Psoas muscle (tissue), 8 donors: ENCODE measurements around the gene TP53I11. TPM values are rescaled to one million over a fixed set of nuclear protein-coding genes. Genes with fewer than 3 reads are reported as not detected.

ENCODE experiments used
- ATAC-seq, 4 donors: fragments of 200-7000 bp; cut with Tn5 transposase; one replicate each; pipeline ENCODE4 v1.9.1; 2020; ENCODE audit warnings: moderate library complexity in 3 of 4, mild to moderate bottlenecking in 2 of 4
- DNase-seq, 2 donors: peaks; one replicate each; pipeline ENCODE4 v3.0.0-alpha.2; 2020
- H3K27ac ChIP-seq: fragments of 200-600 bp; one replicate; pipeline ENCODE4 v1.8.0; 2022
- H3K27me3 ChIP-seq, 3 donors: fragments of 200-600 bp in 1 of 3; one replicate each; pipeline versions ENCODE4 v1.6.1 to v1.8.0; 2013 to 2022; ENCODE audit warnings: low read length in 2 of 3, mild to moderate bottlenecking in 2 of 3, moderate library complexity in 1 of 3; ENCODE audit not compliant: insufficient read depth in 3 of 3
- H3K36me3 ChIP-seq, 2 donors: fragments of 200-600 bp in 1 of 2; one replicate each; pipeline versions ENCODE4 v1.6.1 to v1.8.0; 2013 to 2022; ENCODE audit warnings: low read depth in 1 of 2, mild to moderate bottlenecking in 1 of 2, moderate library complexity in 1 of 2; ENCODE audit not compliant: insufficient read depth in 1 of 2
- H3K4me1 ChIP-seq: fragments of 200-600 bp; one replicate; pipeline ENCODE4 v1.8.0; 2022
- H3K4me3 ChIP-seq: fragments of 200-600 bp; one replicate; pipeline ENCODE4 v1.8.0; 2022; ENCODE audit warnings: mild to moderate bottlenecking
- H3K9me3 ChIP-seq: fragments of 200-600 bp; one replicate; pipeline ENCODE4 v1.8.0; 2022
- CTCF ChIP-seq: fragments of 200-600 bp; IDR thresholded peaks from one replicate; pipeline ENCODE4 v1.8.0; 2022; ENCODE audit warnings: antibody characterized with exemption
- WGBS, 3 donors: extraction: QIAGEN DNeasy Blood & Tissue Kit; methylation state at CpG; one replicate each; pipeline versions ENCODE4 v1.1.6 to v1.1.7; 2013; 5-methylcytosine and 5-hydroxymethylcytosine counted together
- intact Hi-C, 2 donors: fragments of 100-400 bp; cut with DNase I; formaldehyde crosslinking; loops; one replicate each; pipeline versions ENCODE4 v1.11.0 to v1.14.2; 2022
- polyA plus RNA-seq, 3 donors: library from polyadenylated mRNA; stranded (reverse); fragments of 200-250 nt; gene quantifications; one replicate each; pipeline ENCODE4 v1.2.3, GENCODE V29; 2013
- total RNA-seq, 4 donors: library from RNA; stranded (reverse); fragmentation: NEBNext Ultra II Directional in 2 of 4; extraction: Animal tissue kit (Norgen Biotek cat#: 25700) in 2 of 4; gene quantifications; one replicate each; pipeline versions ENCODE4 v1.2.1 to v1.2.4, GENCODE V29; 2021 to 2023
- donor health status: healthy with polysubstance abuse.
- donor health status: DM: no; HTN: no; CAD: no; lungs with moderate emphysema.
- donor health status: Bipolar disorder and iron deficiency.
- donor health status: healthy.
- donor health status: DM: yes; HTN: yes; CAD: no.
- donor health status: DM: no; HTN: no; CAD: no.
- donor health status: DM: no; HTN: no; CAD: no.
- donor health status: DM: yes; HTN: yes; CAD: no.

Gene TP53I11
- total and polyA plus RNA-seq, 7 donors, result 4.8 to 16.5 (median 8.3) TPM

GRCh38 chr11:44957040-44957515 is 6.4 kb upstream of the TP53I11 start:
- TF ChIP-seq CTCF, result no peak
- no peak overlapping the region for H3K4me3 ChIP-seq
- H3K27ac ChIP-seq, result no peak overlapping the region
- no peaks in the 10 kb centered on the region for H3K36me3 ChIP-seq
- ATAC-seq (no peak), DNase-seq (no peak)
- intact Hi-C loops, result no loop called here
- H3K9me3 ChIP-seq, result no peaks in the 10 kb centered on the region
- peaks cover 0 to 9% (median 0%) of the 10 kb centered on the region in 3 donors for H3K27me3 ChIP-seq
- no peaks in the 10 kb centered on the region for H3K4me1 ChIP-seq
- WGBS, 3 donors, result 27 to 40% (median 35%) methylated on average over 30 to 35 of the region's 35 CpGs

GRCh38 chr11:44955015-44955738 is 4.5 kb upstream of the TP53I11 start:
- H3K27ac ChIP-seq, result no peak overlapping the region
- DNase-seq (peak; percentile 73 to 77), ATAC-seq (peak; percentile 39 to 56 (median 53))
- no peak for TF ChIP-seq CTCF
- H3K4me3 ChIP-seq, result no peak overlapping the region
- 66 to 77% (median 67%) methylated on average over 5 of the region's 5 CpGs for WGBS, 3 donors
- H3K9me3 ChIP-seq, result no peaks in the 10 kb centered on the region
- peaks cover 0 to 9% (median 0%) of the 10 kb centered on the region in 3 donors for H3K27me3 ChIP-seq
- H3K4me1 ChIP-seq, result no peaks in the 10 kb centered on the region
- intact Hi-C loops, result no loop called here
- no peaks in the 10 kb centered on the region for H3K36me3 ChIP-seq

- no peak for DNase-seq
- no peak for ATAC-seq
- 81 to 85% (median 84%) methylated on average over 12 of the region's 12 CpGs for WGBS, 3 donors
- no peak overlapping the region for H3K27ac ChIP-seq
- H3K4me1 ChIP-seq, result no peaks in the 10 kb centered on the region
- H3K4me3 ChIP-seq, result no peak overlapping the region
- no peaks in the 10 kb centered on the region for H3K36me3 ChIP-seq
- no peaks in the 10 kb centered on the region for H3K9me3 ChIP-seq
- intact Hi-C loops, result loop anchor here (5.0 kb wide), 2 partner anchors 68 to 83 kb away; no protein-coding TSS in a partner anchor
- TF ChIP-seq CTCF, result no peak
- H3K27me3 ChIP-seq, result peaks cover 0 to 16% (median 0%) of the 10 kb centered on the region in 3 donors
These were observed 3.6 kb upstream of the TP53I11 start for GRCh38 chr11:44954051-44954906.

- Histone ChIP-seq H3K36me3 (no peaks in the 10 kb centered on the region), H3K27ac (no peak overlapping the region), H3K27me3 (peaks cover 0 to 16% (median 0%) of the 10 kb centered on the region in 3 donors), H3K9me3 (no peaks in the 10 kb centered on the region), H3K4me3 (no peak overlapping the region), H3K4me1 (no peaks in the 10 kb centered on the region)
- intact Hi-C loops, result loop anchor here (5.0 kb wide), 2 partner anchors 70 to 85 kb away; no protein-coding TSS in a partner anchor
- TF ChIP-seq CTCF, result no peak
- no peak for ATAC-seq
- WGBS, 3 donors, result 85 to 90% (median 89%) methylated on average over 3 of the region's 3 CpGs
- DNase-seq, result no peak
These were observed 2.0 kb upstream of the TP53I11 start for GRCh38 chr11:44952500-44953260.
